ENCODE measurements around the gene RBL2.
"Not testable (repeated sequence)": the region's sequence is repeated elsewhere in the genome, so short reads cannot be mapped to it uniquely, and the experiment has no call there.

- not testable (repeated sequence) for TF ChIP-seq CTCF (IDR thresholded peaks at IDR 0.05 in 2 of 3, conservative IDR thresholded peaks at IDR 0.05 in 1 of 3; ENCODE audit: borderline replicate concordance in 1 of 3, insufficient read depth in 1 of 3, low read depth in 2 of 3, low read length in 2 of 3); EZH2 (IDR thresholded peaks at IDR 0.05); POLR2AphosphoS5 (IDR thresholded peaks at IDR 0.05; ENCODE audit: low read depth, low read length)
Observed at GRCh38 chr16:53384610-53385009, 49.7 kb upstream of the RBL2 start.
